ENCODE measurements around the gene TRAF3IP3.

GRCh38 chr1:209749205-209749604 lies 6.6 kb upstream of the TRAF3IP3 start:
- TF ChIP-seq YY1 (IDR thresholded peaks at IDR 0.05; ENCODE audit: insufficient read depth, insufficient read length) (no peak), ZNF274 (IDR thresholded peaks at IDR 0.05; ENCODE audit: low read depth, low read length) (no peak), SUZ12 (IDR thresholded peaks at IDR 0.05; ENCODE audit: extremely low read depth, insufficient read depth, insufficient read length) (no peak)
